Activated CD8-positive, alpha-beta memory T cell treated with anti-CD3 and anti-CD28 coated beads, Interleukin-2, amount 50 U/mL, for 24 hours (primary cell): Measurements from ENCODE around the gene RABEP1.
"Not testable (repeated sequence)": the region's sequence is repeated elsewhere in the genome, so short reads cannot be mapped to it uniquely, and the experiment has no call there.

Source experiments
- DNase-seq: peaks from one replicate; pipeline ENCODE4 v3.0.0-alpha.2; 2020; ENCODE audit errors: extremely low read depth

Gene RABEP1

DNA sequence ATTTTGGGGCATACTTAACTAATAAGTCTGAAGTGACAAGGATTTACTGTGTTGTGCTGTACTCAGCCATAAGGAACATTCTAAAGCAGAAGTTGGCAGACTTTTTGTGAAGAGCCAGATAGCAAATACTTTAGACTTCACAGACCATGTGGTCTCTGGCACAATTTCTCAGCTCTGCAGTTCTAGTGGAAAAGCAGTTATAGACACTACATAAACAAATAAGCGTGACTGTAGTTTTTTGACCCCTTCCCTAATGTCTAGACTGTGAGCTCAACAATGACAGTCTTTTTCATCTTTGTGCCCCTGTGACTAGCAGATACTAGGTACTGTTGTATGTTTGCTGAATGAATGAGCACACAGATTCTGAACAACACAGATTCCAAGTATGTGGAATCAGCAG, 142.8 kb downstream of the RABEP1 start:
- DNase-seq = no peak

DNA sequence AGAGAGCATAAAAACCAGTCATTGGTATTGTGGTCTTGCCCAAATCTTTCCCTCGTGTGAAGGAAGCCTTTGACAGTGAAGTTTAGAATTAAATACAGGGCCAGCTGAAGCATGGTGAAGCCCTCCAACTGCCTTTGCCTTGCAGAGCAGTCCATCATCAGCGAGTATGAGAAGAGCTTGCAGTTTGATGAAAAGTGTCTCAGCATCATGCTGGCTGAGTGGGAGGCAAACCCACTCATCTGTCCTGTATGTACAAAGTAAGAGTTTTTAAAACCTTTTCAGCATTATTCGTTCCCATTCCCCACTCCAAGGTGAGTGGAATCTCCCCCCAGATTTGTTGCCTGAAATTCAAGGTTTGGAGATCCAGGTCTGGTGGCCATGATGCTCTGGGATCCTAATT, 143.7 kb downstream of the RABEP1 start:
- no peak for DNase-seq

DNA sequence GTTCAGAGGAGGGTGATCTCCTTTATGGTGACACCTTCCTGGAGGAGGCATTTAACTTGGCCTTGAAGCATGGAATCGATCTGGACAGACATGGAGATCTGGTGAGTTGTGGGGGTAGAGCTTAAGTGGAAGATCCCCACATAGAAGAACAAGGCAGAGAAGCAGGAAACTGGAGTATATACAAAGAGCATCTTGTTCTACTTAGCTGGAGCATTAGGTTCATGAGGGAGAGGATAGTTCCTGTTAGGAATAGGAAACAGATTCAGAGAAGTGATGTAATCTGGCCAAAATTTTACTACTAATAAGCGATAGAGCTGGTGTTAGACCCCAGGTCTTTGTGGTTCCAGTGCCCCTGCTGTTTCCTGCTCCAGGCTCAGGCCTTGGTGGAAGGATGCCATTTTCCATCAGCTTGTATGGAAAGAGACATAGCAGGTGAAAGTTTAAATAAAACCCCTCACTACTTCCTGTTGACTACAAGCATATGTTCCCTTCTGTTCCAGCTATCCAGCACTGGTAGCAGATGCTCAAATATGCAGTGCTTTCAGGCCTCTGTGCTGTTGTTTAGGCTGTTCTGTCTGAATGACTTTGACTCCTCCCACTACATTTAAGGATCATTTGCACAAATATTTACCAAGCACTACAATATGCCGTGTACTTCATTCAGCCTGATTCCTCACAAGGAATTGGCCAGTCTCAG, 147.3 kb downstream of the RABEP1 start:
- DNase-seq = no peak

DNA sequence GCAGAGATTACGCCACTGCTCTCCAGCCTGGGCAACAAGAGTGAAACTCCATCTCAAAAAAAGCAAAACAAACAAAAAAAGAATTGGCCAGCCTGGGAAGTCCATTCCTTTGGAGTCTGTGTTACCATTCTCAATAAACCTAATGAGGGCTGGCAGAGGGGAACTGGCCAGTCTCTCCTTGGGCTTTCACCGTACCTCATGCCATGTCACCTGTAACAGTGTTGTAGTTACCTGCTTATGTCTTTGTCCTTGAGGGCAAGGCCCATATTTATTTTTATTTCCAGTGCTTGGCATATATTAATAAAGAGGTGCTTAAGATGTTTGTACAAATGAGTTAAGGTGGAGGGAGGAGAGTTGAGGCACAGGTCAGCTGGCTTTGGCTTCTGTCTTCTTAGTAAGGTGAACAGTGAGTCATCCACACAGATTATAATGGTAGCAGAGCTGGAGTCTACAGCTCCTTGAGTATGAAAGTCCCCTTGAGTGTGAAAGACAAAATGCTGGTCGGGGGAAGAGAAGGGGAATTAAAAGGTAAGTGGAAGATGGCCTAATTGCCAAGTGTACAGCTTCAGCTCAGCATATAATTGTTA, 148.4 kb downstream of the RABEP1 start:
- DNase-seq = no peak

DNA sequence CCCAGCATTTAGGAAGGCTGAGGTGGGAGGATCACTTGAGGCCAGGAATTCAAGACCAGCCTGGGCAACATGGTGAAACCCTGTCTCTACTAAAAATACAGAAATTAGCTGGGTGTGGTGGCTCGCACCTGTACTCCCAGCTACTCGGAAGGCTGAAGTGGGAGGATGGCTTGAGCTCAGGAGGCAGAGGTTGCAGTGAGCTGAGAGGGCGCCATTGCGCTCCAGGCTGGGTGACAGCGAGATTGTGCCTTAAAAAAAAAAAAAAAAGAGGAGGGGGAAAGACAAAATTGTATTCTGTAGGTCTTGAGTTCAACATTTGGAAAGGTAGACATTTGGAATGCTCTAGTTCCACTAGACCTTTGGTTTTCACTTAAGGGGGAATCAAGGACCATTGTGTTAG, 149.2 kb downstream of the RABEP1 start:
- not testable (repeated sequence) for DNase-seq

DNA sequence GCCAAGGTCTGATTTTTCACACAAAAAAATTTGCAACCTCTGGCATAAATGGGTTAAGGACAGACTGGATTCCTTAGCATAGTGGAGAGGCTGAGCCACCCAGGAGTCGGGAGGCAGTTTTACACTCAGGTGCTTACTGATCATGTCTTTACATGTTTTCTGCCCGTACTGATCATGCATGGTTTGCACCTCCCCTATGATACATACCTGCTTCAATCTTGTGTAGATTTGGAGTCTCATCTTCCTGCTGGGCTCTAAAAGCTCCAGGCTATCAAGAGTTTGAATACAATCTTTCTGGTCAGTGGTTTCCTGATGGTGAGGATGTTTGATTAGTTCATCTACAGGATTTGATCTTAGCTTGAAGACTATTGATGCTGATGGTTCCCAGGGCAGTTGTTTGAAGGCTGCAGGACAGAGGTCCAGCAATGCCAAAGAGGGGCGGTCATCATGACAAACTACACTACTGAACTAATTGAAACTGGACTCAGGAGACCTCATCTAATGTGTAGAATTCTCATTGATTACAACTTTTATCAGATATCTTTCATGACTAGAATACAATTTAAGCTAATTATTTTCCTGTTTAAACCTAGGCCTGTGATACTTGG, 150.0 kb downstream of the RABEP1 start:
- no peak for DNase-seq

DNA sequence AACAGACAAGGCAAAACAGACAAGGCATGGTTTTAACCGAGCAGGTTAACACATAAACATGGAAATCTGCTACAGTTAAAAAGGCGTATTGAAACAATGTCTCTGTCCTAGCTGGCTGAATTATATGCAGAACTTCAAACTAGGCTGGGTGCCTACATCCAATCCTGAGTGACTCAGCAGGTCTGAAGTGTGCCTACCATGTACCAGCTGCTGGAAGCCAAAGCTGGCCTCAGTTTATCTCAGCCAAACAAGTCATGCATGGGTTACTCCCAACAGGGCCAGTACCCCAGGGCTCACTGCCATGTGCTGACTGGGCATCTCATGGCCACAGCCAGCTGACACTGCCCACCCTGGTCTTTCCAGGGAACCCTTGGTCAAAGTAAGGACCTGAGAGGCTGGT, 152.9 kb downstream of the RABEP1 start:
- DNase-seq = no peak
